HepG2 (cell line): ENCODE data around the gene FAM53B. TPM values are rescaled to one million over a fixed set of nuclear protein-coding genes. Genes with fewer than 3 reads are reported as not detected.

Experiments used
- ATAC-seq: fragments of 200-7000 bp; cut with Tn5 transposase; 3 replicates; pipeline ENCODE4 v1.9.1; 2020; ENCODE audit warnings: mild to moderate bottlenecking, moderate library complexity
- BruUV-seq: library from RNA; stranded (reverse); fragments of 400-500 nt; replicated peaks from 2 replicates; lab custom pipeline; 2021; lab: Mats Ljungman, UMichigan
- CTCF ChIA-PET: fragments of 300-600 bp; formaldehyde crosslinking; extraction: SDS; loops from one replicate; lab custom pipeline; 2021; ENCODE audit warnings: low total read pairs, inconsistent platforms, low intra/inter-chr PET ratio; lab: Yijun Ruan, JAX
- POLR2A ChIA-PET: fragments of 350-600 bp; sonication (Branson Sonifier 250); formaldehyde crosslinking; loops from one replicate; lab custom pipeline; 2020; ENCODE audit warnings: antibody characterized with exemption, inconsistent platforms; lab: Yijun Ruan, JAX
- DNase-seq: peaks from one replicate; pipeline ENCODE4 v3.0.0-alpha.2; 2015; ENCODE audit warnings: low spot score
- FAIRE-seq: peaks from 3 replicates; lab custom pipeline; 2011; peaks lifted over from hg19 to GRCh38; lab: Jason Lieb, UNC
- H2AFZ ChIP-seq: one replicate; pipeline ENCODE4 v1.6.1; 2011; ENCODE audit warnings: low read length, inconsistent platforms
- H3K27ac ChIP-seq: fragments of 300-600 bp; 3 replicates; pipeline ENCODE4 v1.8.0; 2011; ENCODE audit warnings: mixed run types, mild to moderate bottlenecking, mixed read lengths, low read length, inconsistent platforms; ENCODE audit not compliant: insufficient read depth; ENCODE audit errors: extremely low read length
- H3K27me3 ChIP-seq, 2 experiments: fragments of 200-600 bp in 1 of 2; 2 replicates in 1 of 2; 3 replicates in 1 of 2; pipeline versions ENCODE4 v1.6.0 to v1.8.0; 2011; ENCODE audit warnings: low read length in 2 of 2, mild to moderate bottlenecking in 2 of 2, moderate library complexity in 2 of 2, inconsistent platforms in 1 of 2; ENCODE audit not compliant: insufficient read depth in 2 of 2, control insufficient read depth in 1 of 2
- H3K36me3 ChIP-seq, 2 experiments: fragments of 200-600 bp in 1 of 2; replicated peaks in 1 of 2; 2 replicates in 1 of 2; 3 replicates in 1 of 2; pipeline versions ENCODE4 v1.5.1 to v1.8.0; 2011; ENCODE audit warnings: low read length in 2 of 2, inconsistent platforms in 1 of 2; ENCODE audit not compliant: insufficient read depth in 2 of 2, control insufficient read depth in 1 of 2
- H3K4me1 ChIP-seq: 2 replicates; pipeline ENCODE4 v1.5.1; 2012; ENCODE audit warnings: low read length, inconsistent platforms; ENCODE audit not compliant: insufficient read depth
- H3K4me2 ChIP-seq: 2 replicates; pipeline ENCODE4 v1.6.0; 2011; ENCODE audit warnings: low read depth, low read length, inconsistent platforms
- H3K4me3 ChIP-seq, 3 experiments: fragments of 200-600 bp in 1 of 3; sonication (generic), shearing (Covaris generic) in 1 of 3; replicated peaks in 1 of 3; 2 replicates each; pipeline ENCODE4 v1.5.1; 2011 to 2016; ENCODE audit warnings: low read length in 3 of 3, inconsistent platforms in 2 of 3, low read depth in 2 of 3, mild to moderate bottlenecking in 2 of 3, control low read depth in 1 of 3, mixed read lengths in 1 of 3; ENCODE audit not compliant: insufficient read depth in 1 of 3
- H3K79me2 ChIP-seq: one replicate; pipeline ENCODE4 v1.6.1; 2011; ENCODE audit warnings: low read length, inconsistent platforms; ENCODE audit not compliant: insufficient read depth
- H3K9ac ChIP-seq: 2 replicates; pipeline ENCODE4 v1.6.0; 2011; ENCODE audit warnings: mild to moderate bottlenecking, low read depth, low read length, inconsistent platforms; ENCODE audit not compliant: insufficient read depth
- H3K9me3 ChIP-seq: 2 replicates; pipeline ENCODE4 v1.5.1; 2012; ENCODE audit warnings: mild to moderate bottlenecking, low read length
- H4K20me1 ChIP-seq: 2 replicates; pipeline ENCODE4 v1.6.0; 2011; ENCODE audit warnings: inconsistent platforms, mild to moderate bottlenecking, low read length, moderate library complexity; ENCODE audit not compliant: insufficient read depth
- CBX1 ChIP-seq: IDR thresholded peaks from one replicate; pipeline ENCODE4 v1.6.1; 2016; ENCODE audit warnings: antibody characterized with exemption, low read depth
- KLF11 ChIP-seq: IDR thresholded peaks from 2 replicates; pipeline ENCODE4 v1.6.1; 2016; ENCODE audit warnings: missing compliant biosample characterization
- MAF1 ChIP-seq: sonication (generic); formaldehyde crosslinking; IDR thresholded peaks from 2 replicates; pipeline ENCODE4 v1.5.0; 2020; ENCODE audit warnings: missing genetic modification reagents, borderline replicate concordance
- MYC ChIP-seq: sonication (generic); formaldehyde crosslinking; IDR thresholded peaks from 2 replicates; pipeline ENCODE4 v1.9.0; 2021; ENCODE audit warnings: missing genetic modification reagents, borderline replicate concordance
- NRL ChIP-seq: sonication (generic); formaldehyde crosslinking; IDR thresholded peaks from 2 replicates; pipeline ENCODE4 v1.5.0; 2020; ENCODE audit warnings: missing genetic modification reagents, mild to moderate bottlenecking, moderate library complexity, borderline replicate concordance
- SP140L ChIP-seq: sonication (generic); formaldehyde crosslinking; IDR thresholded peaks from 2 replicates; pipeline ENCODE4 v1.4.0; 2020; ENCODE audit warnings: missing genetic modification reagents, borderline replicate concordance
- SP4 ChIP-seq: sonication (generic); formaldehyde crosslinking; IDR thresholded peaks from 2 replicates; pipeline ENCODE4 v1.8.1; 2023; ENCODE audit warnings: mild to moderate bottlenecking, missing genetic modification reagents
- TRIM24 ChIP-seq: sonication (generic); formaldehyde crosslinking; IDR thresholded peaks from 2 replicates; pipeline ENCODE4 v1.8.0; 2022; ENCODE audit warnings: mild to moderate bottlenecking, missing genetic modification reagents
- TSC22D2 ChIP-seq: sonication (generic); formaldehyde crosslinking; IDR thresholded peaks from 2 replicates; pipeline ENCODE4 v1.5.1; 2020; ENCODE audit warnings: missing genetic modification reagents, mild to moderate bottlenecking, borderline replicate concordance
- ZNF253 ChIP-seq: sonication (generic); formaldehyde crosslinking; IDR thresholded peaks from 2 replicates; pipeline ENCODE4 v1.8.0; 2022; ENCODE audit warnings: mild to moderate bottlenecking, missing genetic modification reagents, borderline replicate concordance
- ZNF619 ChIP-seq: sonication (generic); formaldehyde crosslinking; IDR thresholded peaks from 2 replicates; pipeline ENCODE4 v1.4.0; 2020; ENCODE audit warnings: mild to moderate bottlenecking, missing genetic modification reagents
- ZNF75D ChIP-seq: sonication (generic); formaldehyde crosslinking; IDR thresholded peaks from 2 replicates; pipeline ENCODE4 v1.8.1; 2023; ENCODE audit warnings: missing genetic modification reagents, mild to moderate bottlenecking, borderline replicate concordance
- WGBS: methylation state at CpG from one replicate; pipeline ENCODE4 v1.1.6; 2017; ENCODE audit warnings: low lambda C conversion rate; 5-methylcytosine and 5-hydroxymethylcytosine counted together
- in situ Hi-C: cut with HindIII; loops from 2 replicates; pipeline ENCODE4 v1.10.0; 2017; ENCODE audit warnings: low pct_unique_long_range_greater_than_20kb; ENCODE audit not compliant: extremely low pct_ligation_motif_present
- intact Hi-C: fragments of 100-400 bp; cut with micrococcal nuclease; formaldehyde crosslinking; loops from one replicate; pipeline ENCODE4 v1.10.0; 2022; ENCODE audit not compliant: unreplicated experiment
- polyA plus RNA-seq, 8 experiments: library from polyadenylated mRNA; depleted of rRNA in 3 of 8; stranded (reverse) in 7 of 8; unstranded in 1 of 8; fragments of >200 nt; fragmentation: Illumina TruSeq in 4 of 8; extraction: Trizol in 4 of 8; gene quantifications; 2 replicates each; pipeline versions ENCODE4 v1.2.1 to v1.2.3, GENCODE V29; 2011 to 2016; ENCODE audit warnings: low read depth in 4 of 8, missing spikeins in 1 of 8, mixed read lengths in 1 of 8; ENCODE audit not compliant: insufficient read depth in 1 of 8
- total RNA-seq, 5 experiments: library from RNA; depleted of rRNA; stranded (reverse); fragments of >200 nt; fragmentation: Illumina TruSeq; extraction: Trizol; gene quantifications; 2 replicates each; pipeline ENCODE4 v1.2.3, GENCODE V29; 2016; ENCODE audit warnings: low read depth in 1 of 5
- TF ChIP-seq, protein P1 (sequence below): sonication (generic); formaldehyde crosslinking; IDR thresholded peaks from 2 replicates; pipeline ENCODE4 v1.4.0; 2020; ENCODE audit warnings: missing genetic modification reagents
- TF ChIP-seq, protein P2 (sequence below): sonication (generic); formaldehyde crosslinking; IDR thresholded peaks from 2 replicates; pipeline ENCODE4 v1.9.0; 2021; ENCODE audit warnings: missing genetic modification reagents, borderline replicate concordance
- TF ChIP-seq, protein P3 (sequence below): sonication (generic); formaldehyde crosslinking; IDR thresholded peaks from 2 replicates; pipeline ENCODE4 v1.5.0; 2020; ENCODE audit warnings: missing genetic modification reagents
- TF ChIP-seq, protein P4 (sequence below): sonication (generic); formaldehyde crosslinking; IDR thresholded peaks from 2 replicates; pipeline ENCODE4 v1.8.0; 2022; ENCODE audit warnings: missing genetic modification reagents, low read depth, mild to moderate bottlenecking, borderline replicate concordance

Gene FAM53B
- total and polyA plus RNA-seq, 2 of the 13 experiments (the other 11 are each of a cell fraction or from before 2014, with no cell fraction given): 6.4 to 19.3 TPM

DNA sequence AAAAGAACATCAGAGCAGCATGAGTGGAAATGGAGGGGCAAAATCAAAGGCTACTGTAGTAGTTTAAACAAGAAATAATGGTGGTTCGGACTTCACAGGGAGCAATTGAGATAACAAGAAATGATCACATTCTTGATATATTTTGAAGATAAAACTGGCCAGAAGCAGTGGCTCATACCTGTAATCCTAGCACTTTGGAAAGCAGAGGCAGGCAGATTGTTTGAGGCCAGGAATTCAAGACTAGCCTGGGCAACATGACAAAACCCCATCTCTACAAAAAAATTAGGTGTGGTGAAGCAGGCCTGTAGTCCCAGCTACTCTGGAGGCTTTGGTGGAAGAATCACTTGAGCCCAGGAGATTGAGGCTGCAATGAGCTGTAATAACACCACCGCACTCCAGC lies 24.6 kb upstream of the FAM53B start:
- H3K79me2 ChIP-seq: no peaks in the 10 kb centered on the region
- TF ChIP-seq, protein P1, sequence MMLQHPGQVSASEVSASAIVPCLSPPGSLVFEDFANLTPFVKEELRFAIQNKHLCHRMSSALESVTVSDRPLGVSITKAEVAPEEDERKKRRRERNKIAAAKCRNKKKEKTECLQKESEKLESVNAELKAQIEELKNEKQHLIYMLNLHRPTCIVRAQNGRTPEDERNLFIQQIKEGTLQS: no peak
- TF ChIP-seq NRL (CRISPR knock-in tag) (no peak), SP140L (CRISPR knock-in tag) (no peak), ZNF253 (CRISPR knock-in tag) (no peak), ZNF75D (CRISPR knock-in tag) (no peak), KLF11 (CRISPR knock-in tag) (no peak), TRIM24 (no peak), ZNF619 (CRISPR knock-in tag) (no peak), CBX1 (no peak), MAF1 (CRISPR knock-in tag) (no peak), MYC (CRISPR knock-in tag) (no peak), SP4 (CRISPR knock-in tag) (no peak), TSC22D2 (no peak)
- TF ChIP-seq, protein P2, sequence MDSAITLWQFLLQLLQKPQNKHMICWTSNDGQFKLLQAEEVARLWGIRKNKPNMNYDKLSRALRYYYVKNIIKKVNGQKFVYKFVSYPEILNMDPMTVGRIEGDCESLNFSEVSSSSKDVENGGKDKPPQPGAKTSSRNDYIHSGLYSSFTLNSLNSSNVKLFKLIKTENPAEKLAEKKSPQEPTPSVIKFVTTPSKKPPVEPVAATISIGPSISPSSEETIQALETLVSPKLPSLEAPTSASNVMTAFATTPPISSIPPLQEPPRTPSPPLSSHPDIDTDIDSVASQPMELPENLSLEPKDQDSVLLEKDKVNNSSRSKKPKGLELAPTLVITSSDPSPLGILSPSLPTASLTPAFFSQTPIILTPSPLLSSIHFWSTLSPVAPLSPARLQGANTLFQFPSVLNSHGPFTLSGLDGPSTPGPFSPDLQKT (CRISPR knock-in tag): no peak
- TF ChIP-seq, protein P3, sequence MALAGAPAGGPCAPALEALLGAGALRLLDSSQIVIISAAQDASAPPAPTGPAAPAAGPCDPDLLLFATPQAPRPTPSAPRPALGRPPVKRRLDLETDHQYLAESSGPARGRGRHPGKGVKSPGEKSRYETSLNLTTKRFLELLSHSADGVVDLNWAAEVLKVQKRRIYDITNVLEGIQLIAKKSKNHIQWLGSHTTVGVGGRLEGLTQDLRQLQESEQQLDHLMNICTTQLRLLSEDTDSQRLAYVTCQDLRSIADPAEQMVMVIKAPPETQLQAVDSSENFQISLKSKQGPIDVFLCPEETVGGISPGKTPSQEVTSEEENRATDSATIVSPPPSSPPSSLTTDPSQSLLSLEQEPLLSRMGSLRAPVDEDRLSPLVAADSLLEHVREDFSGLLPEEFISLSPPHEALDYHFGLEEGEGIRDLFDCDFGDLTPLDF: no peak
- TF ChIP-seq, protein P4, sequence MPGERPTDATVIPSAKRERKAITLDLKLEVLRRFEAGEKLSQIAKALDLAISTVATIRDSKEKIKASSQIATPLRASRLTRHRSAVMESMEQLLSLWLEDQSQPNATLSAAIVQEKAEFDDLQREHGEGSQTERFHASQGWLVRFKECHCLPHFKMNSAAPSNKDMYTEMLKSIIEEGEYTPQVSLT (CRISPR knock-in tag): no peak
- TF ChIP-seq, all 625 proteins: peak for 0
- Histone ChIP-seq H3K4me3 (no peak overlapping the region), H3K9ac (no peak overlapping the region), H3K27ac (no peak overlapping the region), H3K4me2 (no peak overlapping the region), H4K20me1 (no peaks in the 10 kb centered on the region), H3K4me1 (no peaks in the 10 kb centered on the region; the same call in 1 of the 2 replicates), H2AFZ (no peak overlapping the region), H3K36me3 (peaks cover 2 to 16% of the 10 kb centered on the region in 2 experiments; a peak in 3 of 5 replicates), H3K9me3 (no peaks in the 10 kb centered on the region), H3K27me3 (no peaks in the 10 kb centered on the region)
- no peak for FAIRE-seq
- ChIA-PET POLR2A (no interaction called here), CTCF (no interaction called here)
- 96% methylated on average over 2 of the region's 2 CpGs for WGBS
- no TSS peak for BruUV-seq
- ATAC-seq: no peak
- in situ Hi-C loops: no loop called here
- intact Hi-C loops: no loop called here
- DNase-seq: no peak
